NCI-H146 treated with DMSO at 0.1 percent for 48 hours (cell line): Measurements from ENCODE around the gene STK39.

Source experiments
- DNase-seq: peaks from one replicate; lab custom pipeline; 2025; ENCODE audit not compliant: unreplicated experiment; lab: John Stamatoyannopoulos, UW

Gene STK39

GRCh38 chr2:167964650-167965413 lies 282.6 kb downstream of the STK39 start:
- no peak for DNase-seq

GRCh38 chr2:167963899-167964649 lies 283.3 kb downstream of the STK39 start:
- no peak for DNase-seq

- no peak for DNase-seq
Observed at GRCh38 chr2:167962436-167963226, 284.8 kb downstream of the STK39 start.

GRCh38 chr2:167961536-167962048 lies 285.8 kb downstream of the STK39 start:
- DNase-seq: no peak

- no peak for DNase-seq
Observed at GRCh38 chr2:167960089-167960747, 287.2 kb downstream of the STK39 start.

GRCh38 chr2:167957662-167958061 lies 289.7 kb downstream of the STK39 start:
- DNase-seq: no peak

GRCh38 chr2:167955264-167955906 lies 292.0 kb downstream of the STK39 start:
- DNase-seq: no peak

- no peak for DNase-seq
Observed at GRCh38 chr2:167954495-167954894, 292.9 kb downstream of the STK39 start.

GRCh38 chr2:167953776-167954175 lies 293.6 kb downstream of the STK39 start:
- no peak for DNase-seq

- DNase-seq: no peak
Observed at GRCh38 chr2:167950571-167950970, 296.8 kb downstream of the STK39 start.

GRCh38 chr2:167946441-167946841 lies 301.0 kb downstream of the STK39 start:
- peak; percentile 45 for DNase-seq

- no peak for DNase-seq
Observed at GRCh38 chr2:167945660-167946368, 301.6 kb downstream of the STK39 start.

- no peak for DNase-seq
Observed at GRCh38 chr2:167944825-167945659, 302.4 kb downstream of the STK39 start.

- DNase-seq: no peak
Observed at GRCh38 chr2:167943897-167944296, 303.5 kb downstream of the STK39 start.

GRCh38 chr2:167943368-167943767 lies 304.0 kb downstream of the STK39 start:
- DNase-seq: no peak

GRCh38 chr2:167942366-167943081 lies 304.9 kb downstream of the STK39 start:
- DNase-seq: no peak

- no peak for DNase-seq
Observed at GRCh38 chr2:167941604-167942003, 305.8 kb downstream of the STK39 start.
